HG03045 (cell line): ENCODE measurements around the gene PHOSPHO2.

Source experiments
- ATAC-seq: cut with Tn5 transposase; IDR thresholded peaks from one replicate; pipeline ENCODE4 v1.9.1; 2021; ENCODE audit warnings: mild to moderate bottlenecking, moderate library complexity; ENCODE audit not compliant: unreplicated experiment

The PHOSPHO2 gene, protein sequence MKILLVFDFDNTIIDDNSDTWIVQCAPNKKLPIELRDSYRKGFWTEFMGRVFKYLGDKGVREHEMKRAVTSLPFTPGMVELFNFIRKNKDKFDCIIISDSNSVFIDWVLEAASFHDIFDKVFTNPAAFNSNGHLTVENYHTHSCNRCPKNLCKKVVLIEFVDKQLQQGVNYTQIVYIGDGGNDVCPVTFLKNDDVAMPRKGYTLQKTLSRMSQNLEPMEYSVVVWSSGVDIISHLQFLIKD

DNA sequence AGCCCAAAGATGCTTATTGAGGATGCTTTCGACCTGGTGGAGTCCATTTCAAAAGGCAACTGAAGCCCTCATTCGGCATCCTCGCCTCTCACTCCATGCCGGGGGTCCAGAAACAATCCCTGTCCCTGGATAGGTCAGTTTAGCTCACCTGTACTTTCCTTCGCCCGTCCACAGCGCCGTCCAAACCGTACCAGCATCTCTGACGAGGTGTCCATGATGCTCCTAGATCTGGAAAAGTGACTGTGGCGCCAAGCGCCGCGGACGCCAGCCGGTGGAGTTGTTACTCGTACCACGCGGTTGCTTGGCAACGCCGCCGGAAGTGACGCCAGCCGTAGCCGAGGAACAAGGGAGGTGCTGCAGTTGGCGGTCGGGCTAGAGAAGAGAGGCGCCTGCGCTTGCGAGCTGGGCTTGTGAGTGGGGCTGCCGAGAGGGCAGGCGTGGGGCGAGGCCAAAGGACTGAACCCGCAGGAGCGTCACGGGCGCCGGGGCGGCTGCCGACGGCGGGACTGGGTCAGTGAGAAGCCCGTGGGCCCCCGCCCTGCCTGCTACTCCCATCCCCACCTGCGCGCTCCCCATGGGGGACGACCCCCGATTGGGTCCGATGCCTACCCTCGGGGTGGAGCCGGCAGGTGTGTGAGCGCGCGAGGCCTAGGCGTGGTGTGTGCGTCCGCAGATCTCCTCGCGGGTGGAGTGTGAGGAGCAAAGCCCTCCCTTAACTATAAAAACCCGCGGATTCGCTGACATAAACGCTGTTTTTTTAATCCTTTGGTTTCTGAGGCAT lies at the start of gene PHOSPHO2, which contains the start of gene CFAP210:
TSS of gene PHOSPHO2 (plus strand) at position 357 of the 781 bp plus-strand sequence. CDS start 6,503 bp downstream, outside the sequence.
TSS of gene CFAP210 (minus strand) at position 293 of the 781 bp plus-strand sequence. CDS start at position 215, 78 bp downstream.
- ATAC-seq, result peak; percentile 100

DNA sequence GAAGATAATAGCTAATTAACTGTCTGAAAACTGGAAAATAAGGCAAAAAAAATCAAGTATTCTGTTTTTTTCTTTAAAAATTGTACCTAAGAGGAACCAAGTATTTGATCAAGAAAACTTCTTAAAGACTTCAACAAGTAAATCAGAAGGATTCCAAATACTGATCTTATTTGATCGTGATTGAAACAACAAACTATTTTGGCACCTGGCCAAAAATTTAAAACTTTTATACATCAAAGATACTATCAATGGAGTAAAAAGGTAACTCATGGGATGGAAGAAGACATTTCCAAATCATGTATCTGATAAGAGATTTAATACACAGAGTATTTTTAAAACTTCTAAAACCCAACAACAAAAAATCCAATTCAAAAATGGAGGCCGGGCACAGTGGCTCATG lies 46.8 kb upstream of the PHOSPHO2 start:
- ATAC-seq, result no peak

DNA sequence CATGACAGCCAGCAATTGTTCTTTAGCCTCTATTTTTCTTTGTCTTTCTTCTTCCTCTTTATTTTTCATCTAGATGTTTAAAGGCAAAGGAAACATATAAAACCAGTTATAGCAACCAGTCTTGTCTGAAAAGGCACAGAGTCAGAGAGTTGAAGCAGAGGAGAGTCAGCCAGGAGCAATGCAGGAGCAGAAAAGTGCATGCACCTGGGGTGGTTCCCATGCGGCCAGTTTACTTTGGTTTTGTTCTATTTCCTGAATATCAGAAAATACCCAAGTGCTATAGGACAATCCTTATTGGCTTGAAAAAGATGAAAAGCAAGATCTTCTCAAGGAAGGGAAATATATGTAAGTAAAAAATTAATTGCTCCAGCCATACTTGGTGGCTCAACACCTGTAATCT lies 45.0 kb upstream of the PHOSPHO2 start:
- ATAC-seq, result no peak

DNA sequence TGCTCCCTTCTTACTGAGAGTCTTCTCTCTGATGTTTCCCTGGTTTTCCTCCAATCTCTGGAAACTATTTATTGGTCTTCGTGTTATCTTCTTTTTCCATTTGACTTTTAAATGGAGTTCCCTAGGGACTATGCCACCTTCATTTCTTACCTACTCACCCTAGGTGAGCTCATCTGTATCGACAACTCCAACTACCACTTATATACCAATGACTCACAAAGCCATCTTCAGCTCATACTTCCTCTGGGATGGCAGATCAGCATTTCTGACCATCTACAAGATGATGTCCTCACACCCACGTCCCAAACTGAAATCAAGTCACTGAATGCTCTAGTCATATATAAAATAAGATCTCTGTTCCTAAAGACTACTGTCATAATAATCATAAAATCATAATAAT lies 40.6 kb upstream of the PHOSPHO2 start:
- ATAC-seq, result no peak

DNA sequence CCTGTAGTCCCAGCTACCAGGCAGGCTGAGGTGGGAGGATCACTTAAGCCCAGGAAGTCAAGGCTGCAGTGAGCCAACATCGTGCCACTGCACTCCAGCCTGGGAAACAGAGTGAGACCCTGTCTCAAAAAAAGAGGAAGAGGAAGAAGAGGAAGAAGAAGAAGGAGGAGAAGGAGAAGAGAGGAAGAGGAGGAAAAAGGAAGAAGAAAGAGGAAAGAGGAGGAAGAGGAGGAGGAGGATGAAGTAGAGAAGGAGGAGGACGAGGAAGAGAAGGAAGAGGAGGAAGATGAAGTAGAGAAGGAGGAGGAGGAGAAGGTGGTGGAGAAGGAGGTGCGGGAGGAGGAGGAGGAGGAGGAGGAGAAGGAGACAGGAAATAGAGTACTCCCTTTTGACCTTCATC lies 38.1 kb upstream of the PHOSPHO2 start:
- no peak for ATAC-seq

DNA sequence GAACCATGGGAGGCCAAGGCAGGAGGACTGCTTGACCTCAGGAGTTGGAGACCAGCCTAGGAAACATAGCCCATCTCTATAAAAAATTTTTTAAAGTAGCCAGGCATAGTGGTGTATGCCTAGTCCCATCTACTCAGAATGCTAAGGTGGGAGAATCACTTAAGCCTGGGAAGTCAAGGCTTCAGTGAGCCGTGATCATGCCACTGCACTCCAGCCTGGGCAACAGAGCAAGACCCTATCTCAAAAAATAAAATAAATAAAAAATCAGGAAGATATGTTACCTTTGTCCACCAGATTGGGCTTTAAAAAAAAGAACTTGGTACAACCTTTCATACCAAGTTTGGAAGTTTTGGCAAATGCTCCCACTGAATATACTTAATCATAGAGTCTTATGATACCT lies 35.4 kb upstream of the PHOSPHO2 start:
- ATAC-seq, result no peak

DNA sequence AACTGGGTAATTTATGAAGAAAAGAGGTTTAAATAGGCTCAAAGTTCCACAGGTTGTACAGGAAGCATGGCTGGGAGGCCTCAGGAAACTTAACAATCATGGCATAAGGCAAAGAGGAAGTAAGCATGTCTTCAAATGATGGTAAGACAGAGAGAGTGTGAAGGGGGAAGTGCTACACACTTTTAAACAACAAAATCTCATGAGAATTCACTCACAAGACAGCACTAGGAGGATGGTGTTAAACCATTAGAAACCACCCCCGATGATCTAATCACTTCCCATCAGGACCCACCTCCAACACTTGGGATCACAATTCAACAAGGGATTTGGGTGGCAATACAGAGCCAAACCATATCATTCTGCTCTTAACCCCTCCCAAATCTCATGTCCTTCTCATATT lies 34.9 kb upstream of the PHOSPHO2 start:
- no peak for ATAC-seq

DNA sequence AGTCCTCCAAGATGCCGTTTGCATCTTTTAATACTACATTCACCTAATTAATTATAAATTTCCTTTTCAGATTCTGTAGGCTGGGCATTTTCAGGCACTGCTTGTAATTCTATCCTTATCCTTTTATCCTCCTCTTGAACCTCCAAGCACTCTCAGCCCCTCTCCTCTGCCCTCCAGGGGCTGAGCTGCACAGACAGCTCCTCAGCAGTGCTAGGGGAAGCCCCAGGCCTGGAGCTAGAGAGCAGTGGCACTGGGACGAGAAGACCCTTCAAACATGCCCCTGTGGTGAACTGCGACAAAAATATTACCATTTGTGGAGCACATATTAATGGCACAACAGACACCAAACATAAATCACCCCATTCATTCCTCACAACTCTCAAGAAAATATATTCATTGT lies 33.0 kb upstream of the PHOSPHO2 start:
- no peak for ATAC-seq

DNA sequence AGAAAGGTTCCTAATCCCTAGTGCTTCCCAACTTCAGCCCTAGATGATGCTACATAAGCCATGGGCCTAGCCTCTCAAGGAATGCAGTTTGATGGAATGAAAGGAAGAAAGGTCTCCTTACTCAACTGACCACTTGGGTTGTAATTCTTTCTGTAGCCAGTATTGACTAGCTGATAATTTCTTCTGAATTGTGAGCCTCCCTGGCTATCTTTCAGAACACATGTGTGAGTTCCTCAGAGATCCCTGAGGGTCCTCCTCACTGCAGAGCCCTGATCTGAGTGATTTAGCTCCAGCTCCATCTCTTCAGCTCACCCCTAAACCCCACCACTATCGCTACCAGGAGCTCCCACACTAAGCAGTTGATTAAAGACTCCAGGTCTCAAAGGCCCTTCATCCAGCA lies 31.5 kb upstream of the PHOSPHO2 start:
- no peak for ATAC-seq

DNA sequence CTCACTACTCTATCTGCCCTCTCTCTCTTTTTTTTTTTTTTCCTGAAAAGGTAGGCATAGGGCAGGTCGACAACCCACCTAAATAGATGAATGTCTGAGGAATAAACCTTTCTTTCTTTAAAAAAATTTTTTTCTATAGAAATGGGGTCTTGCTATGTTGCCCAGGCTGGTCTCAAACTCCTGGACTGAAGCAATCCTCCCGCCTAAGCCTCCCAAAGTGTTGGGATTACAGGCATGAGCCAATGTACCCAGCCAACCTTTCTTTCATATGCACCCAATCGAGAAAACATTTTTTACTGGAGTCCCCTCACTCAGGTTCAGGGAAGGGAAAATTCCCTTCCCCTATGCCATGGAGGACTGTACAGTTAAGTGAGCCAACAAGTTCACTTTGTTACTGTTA lies 31.0 kb upstream of the PHOSPHO2 start:
- no peak for ATAC-seq

DNA sequence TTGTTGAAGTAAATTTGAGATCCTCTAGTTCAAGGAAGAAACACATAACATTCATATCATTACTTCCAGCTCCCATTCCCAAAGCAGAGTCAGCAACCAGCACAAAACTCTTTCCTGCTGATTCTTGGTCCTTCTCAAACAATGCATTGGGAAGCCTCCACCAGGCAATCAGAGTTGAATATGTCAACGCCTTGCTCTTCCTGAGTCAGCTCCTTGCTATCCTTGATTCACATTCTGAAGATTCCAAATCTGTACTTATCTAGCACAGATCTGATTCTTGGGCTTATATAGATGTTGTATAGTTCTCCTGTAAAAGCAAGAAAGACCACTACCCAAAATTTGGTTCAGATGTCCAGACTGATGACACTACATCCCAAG lies 29.7 kb upstream of the PHOSPHO2 start:
- ATAC-seq, result no peak

DNA sequence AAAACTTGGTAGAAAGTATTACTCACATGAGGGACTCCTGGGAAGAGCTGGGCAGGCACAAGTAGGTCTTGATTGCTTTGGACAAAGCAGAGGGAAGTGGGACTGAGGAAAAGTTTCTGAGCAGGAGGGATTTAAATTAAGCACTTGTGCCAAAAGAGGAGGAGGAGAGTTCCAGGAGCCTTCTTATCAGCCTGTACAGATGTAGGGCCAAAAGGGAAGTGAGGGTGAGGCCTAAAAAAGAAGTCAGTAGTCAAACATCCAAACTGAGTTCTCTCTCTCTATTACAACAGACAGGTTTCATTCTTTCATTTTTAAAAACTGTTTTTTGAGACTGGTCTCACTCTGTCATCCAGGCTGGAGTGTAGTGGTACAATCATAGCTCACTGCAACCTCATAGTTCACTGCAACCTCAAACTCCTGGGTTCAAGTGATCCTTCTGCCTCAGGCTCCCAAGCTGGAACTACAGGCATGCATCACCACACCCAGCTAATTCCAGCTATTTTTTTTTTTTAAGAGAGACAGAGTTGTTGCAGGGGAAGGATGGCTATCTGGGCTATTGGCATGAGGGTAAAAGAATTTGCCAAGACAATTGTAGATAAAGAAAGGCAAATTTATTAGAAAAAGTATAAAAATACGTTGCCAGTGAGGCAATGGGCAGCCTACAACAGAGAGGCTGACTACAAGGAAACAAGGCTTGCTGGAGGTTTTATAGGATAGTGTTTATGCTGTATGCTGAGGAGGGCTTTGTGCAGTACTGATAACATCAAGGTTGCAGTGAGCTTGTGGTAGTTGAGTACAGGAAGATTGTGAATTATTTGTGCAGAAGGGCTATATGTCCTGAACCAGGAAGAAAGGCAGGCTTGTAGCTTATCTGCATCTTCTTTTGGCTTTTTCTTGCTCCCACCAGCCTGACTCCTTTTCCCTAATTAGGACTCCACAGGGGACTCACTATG lies 29.0 kb upstream of the PHOSPHO2 start:
- ATAC-seq, result no peak

DNA sequence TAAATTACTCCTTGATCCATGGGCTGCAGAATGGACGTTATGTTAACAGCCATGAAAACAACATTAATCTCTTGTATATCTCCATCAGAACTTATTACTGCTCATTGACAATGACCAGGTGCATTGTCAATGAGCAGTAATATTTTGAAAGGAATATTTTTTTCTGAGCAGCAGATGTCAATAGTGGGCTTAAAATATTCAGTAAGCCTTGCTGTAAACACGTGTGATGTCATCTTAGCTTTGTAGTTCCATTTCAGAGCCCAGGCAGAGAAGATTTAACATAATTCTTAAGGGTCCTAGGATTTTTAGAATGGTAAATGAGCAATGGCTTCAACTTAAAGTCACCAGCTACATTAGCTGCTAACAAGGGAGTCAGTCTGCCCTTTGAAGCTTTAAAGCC lies 26.7 kb upstream of the PHOSPHO2 start:
- ATAC-seq, result no peak

DNA sequence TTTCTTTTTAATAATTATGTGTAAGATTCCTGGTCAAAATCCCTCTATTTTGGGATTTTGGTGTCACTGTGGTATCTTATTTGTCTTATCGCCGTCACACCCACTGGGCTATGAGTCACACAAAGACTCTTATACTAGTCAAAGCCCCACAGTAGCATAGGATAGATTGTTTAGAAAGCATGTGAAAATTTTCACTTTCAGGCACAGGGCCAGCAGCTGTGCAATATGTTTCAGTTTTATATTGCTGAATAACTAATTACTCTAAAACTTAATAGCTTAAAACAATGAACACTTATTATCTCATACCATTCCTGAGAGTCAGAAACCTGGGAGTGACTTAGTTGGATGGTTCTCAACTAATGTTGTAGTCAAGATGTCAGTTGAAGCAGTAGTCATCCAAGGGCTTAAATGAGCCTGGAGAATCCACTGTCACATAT lies 24.0 kb upstream of the PHOSPHO2 start:
- no peak for ATAC-seq

DNA sequence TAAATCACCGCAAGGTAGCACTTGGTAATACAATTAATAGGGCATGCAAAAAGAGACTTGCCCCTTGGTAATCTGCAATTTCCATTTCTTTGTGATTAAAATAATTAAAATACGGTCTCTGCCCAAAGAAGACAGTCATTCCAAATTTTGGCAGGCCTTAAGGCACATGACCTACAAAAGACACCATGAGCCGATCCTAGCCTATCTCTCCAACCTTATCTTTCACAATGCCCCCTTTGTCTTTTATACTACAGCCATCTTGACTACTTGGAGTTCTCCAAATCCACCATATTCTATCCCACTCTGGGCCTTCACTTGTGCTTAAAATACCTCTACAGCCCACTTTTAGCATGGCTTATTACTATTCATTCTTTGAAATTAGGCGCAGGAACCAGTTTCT lies 23.3 kb upstream of the PHOSPHO2 start:
- ATAC-seq, result no peak

DNA sequence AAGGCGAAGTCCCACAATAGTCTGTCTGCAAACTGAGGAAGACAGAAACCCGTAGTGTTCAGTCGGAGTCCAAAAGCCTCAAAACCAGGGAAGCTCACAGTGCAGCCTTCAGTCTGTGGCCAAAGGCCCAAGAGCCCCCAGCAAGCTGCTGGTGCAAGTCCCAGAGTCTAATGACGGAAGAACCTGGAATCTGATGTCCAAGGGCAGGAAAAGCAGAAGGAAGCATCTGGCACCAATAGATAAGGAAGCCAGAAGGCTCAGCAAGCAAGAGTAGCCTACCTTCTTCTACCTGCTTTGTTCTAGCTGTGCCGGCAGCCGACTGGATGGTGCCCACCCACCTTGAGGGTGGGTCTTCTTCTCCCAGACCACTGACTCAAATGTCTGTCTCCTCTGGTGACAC lies 21.9 kb upstream of the PHOSPHO2 start:
- no peak for ATAC-seq

DNA sequence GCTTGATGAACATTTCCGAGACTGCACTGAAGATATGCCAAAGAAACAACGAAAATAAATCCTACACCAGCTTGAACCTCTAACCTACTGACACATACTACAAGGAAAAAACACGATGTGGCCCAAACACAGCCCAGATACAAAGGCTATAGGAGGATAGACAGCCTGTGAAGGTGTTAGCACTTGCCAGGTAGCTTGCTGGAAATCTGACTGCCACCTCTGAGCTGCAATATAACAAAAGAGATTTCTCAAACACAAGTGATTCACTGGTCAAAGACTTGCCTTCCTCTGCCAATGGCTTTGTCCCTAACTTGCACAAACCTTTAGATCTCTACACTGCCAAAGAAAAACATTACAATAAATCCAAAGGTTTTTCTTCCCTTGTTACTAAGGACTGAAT lies 21.2 kb upstream of the PHOSPHO2 start:
- ATAC-seq, result no peak

DNA sequence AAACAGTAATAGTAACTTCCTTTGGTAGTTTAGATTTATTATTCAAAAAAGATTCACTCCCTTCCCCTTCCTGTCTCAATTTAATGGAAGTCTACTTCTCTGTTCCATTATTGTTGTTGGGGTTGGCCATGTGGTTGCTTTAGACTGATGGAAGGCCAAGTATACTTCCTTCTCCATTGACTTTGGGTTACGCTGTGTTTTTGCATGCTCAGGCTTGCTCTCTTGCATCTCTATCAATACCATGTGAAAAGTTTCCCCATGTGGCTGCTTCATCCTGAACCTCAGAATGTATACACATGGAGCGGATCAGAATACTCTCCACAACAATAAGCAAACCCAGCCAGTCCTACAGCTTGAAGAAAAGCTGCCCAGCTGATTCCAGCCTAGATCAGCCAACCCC lies 20.3 kb upstream of the PHOSPHO2 start:
- ATAC-seq, result no peak

DNA sequence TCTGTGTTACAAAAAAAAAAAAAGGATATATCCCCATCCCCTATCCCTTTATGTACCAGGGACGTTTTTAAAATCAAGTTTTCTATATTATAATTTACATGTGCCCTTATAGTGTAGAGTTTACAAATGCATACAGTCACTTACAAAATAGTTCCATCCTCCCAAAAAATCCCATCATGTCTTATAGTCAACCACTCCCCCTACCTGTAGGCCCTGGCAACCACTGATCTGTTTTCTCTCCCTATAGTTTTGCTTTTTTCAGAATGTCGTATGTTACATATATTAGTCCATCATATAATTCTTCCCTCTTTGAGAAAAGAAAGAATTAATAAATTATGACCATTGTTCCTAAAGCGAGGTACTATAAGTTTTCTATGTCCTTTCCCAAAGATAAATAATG lies 17.9 kb upstream of the PHOSPHO2 start:
- no peak for ATAC-seq

DNA sequence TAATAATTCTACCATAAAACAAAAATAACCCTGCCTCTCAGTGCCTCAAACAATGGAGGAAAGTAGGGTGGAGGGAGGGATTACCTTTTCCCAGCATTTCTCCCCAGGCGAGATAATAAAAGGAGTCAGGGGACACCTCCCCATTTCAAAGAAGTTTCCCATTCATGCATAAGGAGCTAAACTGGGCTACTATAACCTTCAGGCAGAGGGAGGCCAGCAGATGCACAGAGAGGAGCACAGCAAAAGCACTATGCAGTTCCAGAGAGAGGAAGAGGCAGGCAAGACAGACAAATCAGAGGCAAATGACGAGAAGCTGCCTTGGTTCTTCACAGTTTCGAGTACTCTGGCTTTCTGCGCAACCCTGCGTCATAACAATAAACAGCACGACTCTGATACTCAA lies 17.4 kb upstream of the PHOSPHO2 start:
- ATAC-seq, result no peak

DNA sequence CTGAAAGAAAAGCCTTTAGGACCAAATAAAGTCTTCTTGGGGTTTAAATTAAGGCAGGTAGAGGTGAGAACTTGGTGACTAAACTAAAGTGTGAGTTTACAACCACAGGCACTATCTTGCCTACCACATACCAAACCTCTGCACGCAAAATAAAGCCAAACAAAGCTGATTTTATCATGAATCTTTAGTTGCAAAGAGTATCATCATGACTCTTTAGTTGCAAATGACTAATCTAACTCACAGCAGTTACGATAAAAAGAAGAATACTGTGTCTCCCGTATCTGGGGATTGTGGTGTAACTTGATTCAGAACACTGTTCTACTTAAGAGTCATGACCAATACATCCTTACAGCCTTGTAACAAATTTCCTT lies 11.2 kb upstream of the PHOSPHO2 start:
- no peak for ATAC-seq
